22Rv1 (cell line): Measurements from ENCODE around the gene NTNG1.

Source experiments
- ZFX ChIP-seq: fragments of 450-650 bp; IDR thresholded peaks from 2 replicates; pipeline ENCODE4 v1.6.1; 2017; ENCODE audit warnings: antibody characterized with exemption, borderline replicate concordance
- TF ChIP-seq, protein P1 (sequence below): fragments of 450-650 bp; IDR thresholded peaks from 2 replicates; pipeline ENCODE4 v1.5.1; 2017; ENCODE audit warnings: mild to moderate bottlenecking

DNA sequence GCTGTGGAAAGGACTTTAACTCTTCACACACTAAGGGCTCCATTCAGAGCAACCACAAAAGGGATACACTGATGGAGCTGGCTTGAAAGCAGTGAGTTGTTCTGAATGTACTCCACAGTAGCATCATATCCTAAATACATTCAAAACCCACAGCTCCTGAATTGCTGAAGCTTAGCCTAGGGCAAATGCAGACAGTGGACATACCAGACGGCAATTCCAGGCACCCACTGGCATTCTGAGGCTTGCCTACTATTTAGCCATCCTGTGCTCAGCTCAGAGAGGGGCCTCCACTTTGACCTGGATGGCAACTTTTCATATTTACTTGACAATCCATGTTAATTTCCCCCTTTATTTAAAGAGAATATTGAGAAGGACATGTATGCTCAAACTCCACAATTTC, 303.5 kb downstream of the NTNG1 start:
- TF ChIP-seq, protein P1, sequence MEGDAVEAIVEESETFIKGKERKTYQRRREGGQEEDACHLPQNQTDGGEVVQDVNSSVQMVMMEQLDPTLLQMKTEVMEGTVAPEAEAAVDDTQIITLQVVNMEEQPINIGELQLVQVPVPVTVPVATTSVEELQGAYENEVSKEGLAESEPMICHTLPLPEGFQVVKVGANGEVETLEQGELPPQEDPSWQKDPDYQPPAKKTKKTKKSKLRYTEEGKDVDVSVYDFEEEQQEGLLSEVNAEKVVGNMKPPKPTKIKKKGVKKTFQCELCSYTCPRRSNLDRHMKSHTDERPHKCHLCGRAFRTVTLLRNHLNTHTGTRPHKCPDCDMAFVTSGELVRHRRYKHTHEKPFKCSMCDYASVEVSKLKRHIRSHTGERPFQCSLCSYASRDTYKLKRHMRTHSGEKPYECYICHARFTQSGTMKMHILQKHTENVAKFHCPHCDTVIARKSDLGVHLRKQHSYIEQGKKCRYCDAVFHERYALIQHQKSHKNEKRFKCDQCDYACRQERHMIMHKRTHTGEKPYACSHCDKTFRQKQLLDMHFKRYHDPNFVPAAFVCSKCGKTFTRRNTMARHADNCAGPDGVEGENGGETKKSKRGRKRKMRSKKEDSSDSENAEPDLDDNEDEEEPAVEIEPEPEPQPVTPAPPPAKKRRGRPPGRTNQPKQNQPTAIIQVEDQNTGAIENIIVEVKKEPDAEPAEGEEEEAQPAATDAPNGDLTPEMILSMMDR = no peak
- TF ChIP-seq ZFX = no peak
